ENCODE data around the gene PRKCE. TPM values are rescaled to one million over a fixed set of nuclear protein-coding genes. Genes with fewer than 3 reads are reported as not detected.

PRKCE gene
- total RNA-seq, 6 experiments from 2014 or later = 5.2 to 18.8 (median 11.0) TPM

DNA sequence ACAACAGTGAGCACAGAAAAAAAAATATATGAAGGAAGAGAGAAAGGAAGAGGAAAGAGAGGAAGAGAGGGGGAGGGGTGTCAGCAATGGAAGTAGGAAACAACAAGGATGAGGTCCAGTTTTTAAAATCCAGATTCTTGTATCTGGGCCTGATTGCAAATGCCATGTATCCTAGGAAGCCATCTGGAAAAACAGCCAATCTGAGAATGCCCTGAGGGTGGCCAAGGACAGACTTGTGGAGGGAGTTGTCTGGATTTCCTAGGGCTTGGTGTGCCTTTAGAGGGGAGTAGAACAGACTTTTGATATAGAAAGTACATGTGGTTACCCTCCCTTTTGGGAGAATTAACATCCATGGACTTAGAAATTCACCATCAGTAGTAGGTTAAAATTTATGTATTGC lies 47.1 kb downstream of the PRKCE start:
- no peak for DNase-seq
- H3K4me1 ChIP-seq = no peaks in the 10 kb centered on the region
- H3K4me3 ChIP-seq = no peak overlapping the region
- intact Hi-C loops (cut with DNase I) = no loop called here
- no peaks in the 10 kb centered on the region for H3K9me3 ChIP-seq
- no peak for TF ChIP-seq POLR2A (IDR thresholded peaks at IDR 0.05)
- TF ChIP-seq, protein P1, sequence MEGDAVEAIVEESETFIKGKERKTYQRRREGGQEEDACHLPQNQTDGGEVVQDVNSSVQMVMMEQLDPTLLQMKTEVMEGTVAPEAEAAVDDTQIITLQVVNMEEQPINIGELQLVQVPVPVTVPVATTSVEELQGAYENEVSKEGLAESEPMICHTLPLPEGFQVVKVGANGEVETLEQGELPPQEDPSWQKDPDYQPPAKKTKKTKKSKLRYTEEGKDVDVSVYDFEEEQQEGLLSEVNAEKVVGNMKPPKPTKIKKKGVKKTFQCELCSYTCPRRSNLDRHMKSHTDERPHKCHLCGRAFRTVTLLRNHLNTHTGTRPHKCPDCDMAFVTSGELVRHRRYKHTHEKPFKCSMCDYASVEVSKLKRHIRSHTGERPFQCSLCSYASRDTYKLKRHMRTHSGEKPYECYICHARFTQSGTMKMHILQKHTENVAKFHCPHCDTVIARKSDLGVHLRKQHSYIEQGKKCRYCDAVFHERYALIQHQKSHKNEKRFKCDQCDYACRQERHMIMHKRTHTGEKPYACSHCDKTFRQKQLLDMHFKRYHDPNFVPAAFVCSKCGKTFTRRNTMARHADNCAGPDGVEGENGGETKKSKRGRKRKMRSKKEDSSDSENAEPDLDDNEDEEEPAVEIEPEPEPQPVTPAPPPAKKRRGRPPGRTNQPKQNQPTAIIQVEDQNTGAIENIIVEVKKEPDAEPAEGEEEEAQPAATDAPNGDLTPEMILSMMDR (IDR thresholded peaks at IDR 0.05) = no peak
- no peaks in the 10 kb centered on the region for H3K27me3 ChIP-seq
- H3K27ac ChIP-seq = no peak overlapping the region
- ATAC-seq = no peak
- no peaks in the 10 kb centered on the region for H3K36me3 ChIP-seq

DNA sequence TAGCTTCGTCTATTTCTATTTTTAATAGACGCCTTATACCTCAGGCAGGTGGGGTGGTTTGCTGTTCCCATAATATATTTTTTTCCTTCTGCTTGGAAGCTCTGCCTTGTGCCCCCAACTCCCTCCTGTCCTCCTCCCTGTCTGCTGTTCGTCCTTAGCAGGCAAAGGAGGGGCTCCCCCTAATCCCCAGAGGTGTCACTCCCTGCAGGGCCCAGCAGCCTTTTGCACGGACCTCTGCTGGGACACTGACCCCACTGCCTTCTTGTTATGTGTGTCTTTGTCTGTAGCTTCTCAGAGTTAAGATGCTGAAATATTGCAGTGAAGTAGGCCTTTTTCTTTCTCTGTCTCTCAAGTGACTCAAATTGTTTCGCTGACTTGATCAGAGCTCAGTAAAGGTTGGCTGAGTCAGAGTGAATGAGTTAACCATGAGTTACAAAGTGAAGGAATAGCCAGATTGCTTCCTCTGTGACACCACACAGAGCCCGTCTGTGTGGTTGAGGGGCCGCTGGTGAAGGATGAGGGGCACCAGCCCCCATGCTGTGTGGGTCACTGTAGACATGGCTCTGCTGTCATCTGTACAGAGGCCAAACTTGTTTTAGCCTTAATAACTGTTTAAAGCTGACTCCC lies 47.7 kb downstream of the PRKCE start:
- intact Hi-C loops (cut with DNase I) = no loop called here
- no peak for ATAC-seq
- TF ChIP-seq, protein P1 (IDR thresholded peaks at IDR 0.05) = no peak
- no peak for TF ChIP-seq POLR2A (IDR thresholded peaks at IDR 0.05)

GRCh38 chr2:45700407-45701013 lies 49.0 kb downstream of the PRKCE start:
- peak in 1 of 4 donors; percentile 32 for ATAC-seq
- Histone ChIP-seq H3K27me3 (no peaks in the 10 kb centered on the region), H3K9me3 (no peaks in the 10 kb centered on the region), H3K4me3 (no peak overlapping the region), H3K27ac (no peak overlapping the region), H3K4me1 (peaks cover 0 to 10% (median 0%) of the 10 kb centered on the region in 4 donors), H3K36me3 (no peaks in the 10 kb centered on the region)
- 78% methylated on average over 7 of the region's 10 CpGs for WGBS (ENCODE audit: insufficient coverage, low coverage, low lambda C conversion rate, missing lambda C conversion rate)
- intact Hi-C loops (cut with DNase I) = no loop called here
- TF ChIP-seq POLR2A (IDR thresholded peaks at IDR 0.05) = no peak
- TF ChIP-seq, protein P1 (IDR thresholded peaks at IDR 0.05) = no peak
- no peak for DNase-seq

More for the DNA sequence above, 47.7 kb downstream of the PRKCE start:
- H3K36me3 ChIP-seq = no peaks in the 10 kb centered on the region
- 81% methylated on average over 6 of the region's 7 CpGs for WGBS (ENCODE audit: insufficient coverage, low coverage, low lambda C conversion rate, missing lambda C conversion rate)
- H3K4me3 ChIP-seq = no peak overlapping the region
- H3K9me3 ChIP-seq = no peaks in the 10 kb centered on the region
- no peak overlapping the region for H3K27ac ChIP-seq
- DNase-seq = no peak
- H3K4me1 ChIP-seq = no peaks in the 10 kb centered on the region
- no peaks in the 10 kb centered on the region for H3K27me3 ChIP-seq

DNA sequence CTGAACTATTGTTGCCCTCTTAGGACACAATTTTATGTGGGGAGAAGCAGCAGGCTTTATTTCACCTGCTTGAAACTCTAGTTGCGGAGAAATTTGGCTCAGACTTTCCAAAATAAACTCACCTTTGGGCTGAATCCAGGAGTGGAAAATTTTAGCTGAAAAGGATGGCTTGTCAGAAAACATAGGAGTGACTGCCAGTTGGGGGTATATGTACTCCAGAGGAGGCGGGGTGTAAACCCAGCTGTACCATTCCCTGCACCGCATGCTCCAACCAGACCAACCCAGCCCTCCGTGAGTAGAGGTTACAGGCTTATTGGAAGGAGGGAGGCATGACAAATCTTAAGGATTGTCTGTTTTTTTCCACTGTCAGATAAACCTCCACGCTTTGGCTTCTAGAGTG lies 53.8 kb downstream of the PRKCE start:
- Histone ChIP-seq H3K9me3 (no peaks in the 10 kb centered on the region), H3K36me3 (no peaks in the 10 kb centered on the region), H3K4me1 (peaks cover 0 to 19% (median 0%) of the 10 kb centered on the region in 4 donors), H3K4me3 (no peak overlapping the region), H3K27ac (no peak overlapping the region), H3K27me3 (no peaks in the 10 kb centered on the region)
- intact Hi-C loops (cut with DNase I) = no loop called here
- TF ChIP-seq POLR2A (IDR thresholded peaks at IDR 0.05) = no peak
- TF ChIP-seq, protein P1 (IDR thresholded peaks at IDR 0.05) = no peak
- ATAC-seq = peak; percentile 24 to 73 (median 41)
- DNase-seq = no peak
- WGBS (ENCODE audit: insufficient coverage, low coverage, low lambda C conversion rate, missing lambda C conversion rate) = 51% methylated on average over 2 of the region's 5 CpGs
